GM12878 (cell line): ENCODE measurements around the gene TMSB10.

Source experiments
- PAX8 ChIP-seq: fragments of 450-650 bp; IDR thresholded peaks from 2 replicates; pipeline ENCODE4 v1.6.1; 2017; ENCODE audit warnings: mild to moderate bottlenecking, moderate library complexity
- TAF1 ChIP-seq: IDR thresholded peaks from 2 replicates; pipeline ENCODE4 v1.6.1; 2011; ENCODE audit warnings: mild to moderate bottlenecking, low read depth, low read length, borderline replicate concordance

GRCh38 chr2:84874381-84875212, 30.9 kb upstream of the TMSB10 start:
- TF ChIP-seq TAF1: no peak
- no peak for TF ChIP-seq PAX8
